ENCODE data around the gene VAT1L.

Gene VAT1L

DNA sequence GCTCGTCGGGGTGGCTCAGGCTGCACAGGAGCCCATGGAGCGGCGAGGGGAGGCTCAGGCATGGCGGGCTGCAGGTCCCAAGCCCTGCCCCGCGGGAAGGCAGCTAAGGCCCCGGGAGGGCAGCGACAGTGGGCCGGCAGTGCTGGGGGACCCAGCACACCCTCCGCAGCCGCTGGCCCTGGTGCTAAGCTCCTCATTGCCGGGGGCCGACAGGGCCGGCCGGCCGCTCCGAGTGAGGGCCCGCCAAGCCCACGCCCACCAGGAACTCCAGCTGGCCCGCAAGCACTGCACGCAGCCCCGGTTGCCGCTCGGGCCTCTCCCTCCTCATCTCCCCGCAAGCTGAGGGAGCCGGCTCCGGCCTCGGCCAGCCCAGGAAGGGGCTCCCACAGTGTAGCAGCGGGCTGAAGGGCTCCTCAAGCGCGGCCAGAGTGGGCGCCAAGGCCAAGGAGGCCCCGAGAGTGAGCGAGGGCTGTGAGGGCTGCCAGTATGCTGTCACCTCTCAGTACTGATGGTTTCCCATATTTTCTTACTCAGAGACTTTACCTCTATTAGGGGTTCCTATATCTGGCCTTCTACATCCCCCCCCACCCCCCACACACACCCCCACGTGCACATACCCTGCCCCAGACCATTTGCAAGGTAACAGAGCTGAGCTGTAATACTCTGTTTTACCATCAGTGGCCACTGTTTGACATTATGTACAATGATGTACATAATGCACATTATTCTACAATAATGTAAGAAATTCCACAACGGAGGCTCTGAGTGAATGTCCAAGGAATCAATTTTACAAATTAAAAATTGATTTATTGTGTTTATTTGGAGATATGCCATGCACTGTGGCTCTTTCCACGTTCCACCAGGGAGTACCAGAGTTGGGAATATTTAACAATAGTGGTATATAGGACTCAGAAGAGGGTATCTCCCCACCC lies 3.7 kb upstream of the VAT1L start:
- no peak for DNase-seq

DNA sequence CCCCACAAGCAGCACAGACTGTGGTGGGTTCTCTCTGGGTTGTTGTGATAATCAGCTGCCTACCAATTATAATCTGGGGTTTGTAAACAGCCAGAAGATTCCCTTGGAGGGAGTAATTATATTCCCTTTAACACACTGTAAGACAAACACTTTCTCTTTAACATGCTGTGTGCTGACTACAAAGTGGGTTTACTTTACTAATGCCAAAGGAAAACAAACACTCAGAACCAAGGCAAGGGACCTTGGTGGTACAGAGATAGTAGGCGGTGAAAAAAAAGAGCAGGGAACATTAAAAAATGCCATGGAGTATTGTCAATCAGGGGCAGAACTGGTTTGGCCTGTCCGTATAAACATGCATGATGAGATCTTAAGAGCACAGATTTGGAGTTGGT lies 3.0 kb upstream of the VAT1L start:
- no peak for DNase-seq

DNA sequence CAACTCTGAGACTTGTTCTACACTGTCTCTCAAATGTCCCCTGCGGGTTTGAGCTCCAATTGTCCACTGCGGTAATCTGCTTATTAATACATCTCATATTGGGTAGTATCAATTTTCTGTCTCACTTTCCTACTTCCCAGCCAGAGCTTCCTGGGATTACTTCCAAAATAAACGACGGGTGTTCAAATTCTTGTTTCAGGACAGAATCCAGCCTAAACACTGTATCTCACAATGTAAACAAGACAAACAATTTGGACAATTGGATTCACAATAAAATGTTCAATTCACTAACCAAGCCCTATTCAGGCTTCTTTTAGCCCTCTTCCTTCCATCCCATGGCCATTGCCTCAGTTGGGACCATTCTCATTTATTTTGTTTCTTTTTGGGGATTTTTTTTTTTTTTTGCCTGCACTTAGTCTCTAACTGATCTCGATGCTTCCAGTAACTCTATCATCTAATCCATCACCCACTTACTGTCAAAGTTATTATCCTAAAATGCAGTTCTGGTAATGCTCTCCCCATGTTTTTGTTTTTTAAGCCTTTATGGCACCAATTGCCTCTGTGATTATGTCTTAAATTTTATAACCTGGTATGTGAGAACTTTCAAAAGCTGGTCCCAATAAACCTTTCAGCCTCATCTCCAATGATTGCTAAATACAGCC lies 2.0 kb upstream of the VAT1L start:
- no peak for DNase-seq

- no peak for DNase-seq
Observed at GRCh38 chr16:77787452-77787851, 912 bp upstream of the VAT1L start.

- no peak for DNase-seq
Observed at GRCh38 chr16:77789085-77790008, 983 bp downstream of the VAT1L start.

DNA sequence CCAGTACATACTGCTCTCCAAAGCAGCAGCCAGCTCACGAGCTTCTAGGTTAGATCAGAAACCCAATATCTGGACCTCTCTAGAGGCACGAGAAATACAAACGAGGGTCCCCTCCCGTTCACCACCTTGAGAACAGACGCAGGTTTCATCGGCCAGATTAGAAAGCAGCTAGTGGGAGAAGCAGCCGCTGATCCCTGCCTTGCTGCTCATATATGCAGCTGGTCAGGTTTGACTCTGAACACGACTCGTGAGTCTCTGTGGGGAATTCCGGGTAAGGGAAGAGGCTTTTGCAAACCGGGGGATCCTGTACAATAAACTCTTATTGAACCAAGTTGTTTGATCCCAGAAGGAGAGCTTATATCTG lies 1.6 kb downstream of the VAT1L start:
- DNase-seq, result no peak

- DNase-seq, result no peak
Observed at GRCh38 chr16:77790912-77791311, 2.5 kb downstream of the VAT1L start.

DNA sequence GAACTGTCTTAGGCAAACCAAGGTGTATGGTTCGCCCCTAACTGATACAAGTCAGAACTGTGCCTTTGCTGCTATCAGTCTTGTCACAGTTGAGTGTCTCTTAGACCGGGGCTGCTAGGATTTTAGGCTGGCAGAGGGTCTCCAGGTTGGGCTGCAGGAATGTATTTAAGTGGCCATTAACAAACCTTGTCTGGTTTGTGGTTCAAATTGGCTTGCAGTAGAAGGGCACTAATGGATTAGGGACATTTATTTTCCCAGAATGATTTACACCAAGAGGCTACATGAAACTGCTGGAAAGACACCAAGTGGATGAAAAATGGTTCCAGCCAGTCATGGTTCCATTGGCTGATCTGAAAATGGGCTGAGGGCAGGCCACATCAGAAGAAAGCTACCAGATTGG lies 5.1 kb downstream of the VAT1L start:
- DNase-seq, result no peak

- DNase-seq, result no peak
Observed at GRCh38 chr16:77794586-77794985, 6.2 kb downstream of the VAT1L start.

GRCh38 chr16:77801817-77802216 lies 13.5 kb downstream of the VAT1L start:
- DNase-seq, result no peak

- no peak for DNase-seq
Observed at GRCh38 chr16:77805398-77805797, 17.0 kb downstream of the VAT1L start.

GRCh38 chr16:77807021-77807420 lies 18.7 kb downstream of the VAT1L start:
- no peak for DNase-seq

DNA sequence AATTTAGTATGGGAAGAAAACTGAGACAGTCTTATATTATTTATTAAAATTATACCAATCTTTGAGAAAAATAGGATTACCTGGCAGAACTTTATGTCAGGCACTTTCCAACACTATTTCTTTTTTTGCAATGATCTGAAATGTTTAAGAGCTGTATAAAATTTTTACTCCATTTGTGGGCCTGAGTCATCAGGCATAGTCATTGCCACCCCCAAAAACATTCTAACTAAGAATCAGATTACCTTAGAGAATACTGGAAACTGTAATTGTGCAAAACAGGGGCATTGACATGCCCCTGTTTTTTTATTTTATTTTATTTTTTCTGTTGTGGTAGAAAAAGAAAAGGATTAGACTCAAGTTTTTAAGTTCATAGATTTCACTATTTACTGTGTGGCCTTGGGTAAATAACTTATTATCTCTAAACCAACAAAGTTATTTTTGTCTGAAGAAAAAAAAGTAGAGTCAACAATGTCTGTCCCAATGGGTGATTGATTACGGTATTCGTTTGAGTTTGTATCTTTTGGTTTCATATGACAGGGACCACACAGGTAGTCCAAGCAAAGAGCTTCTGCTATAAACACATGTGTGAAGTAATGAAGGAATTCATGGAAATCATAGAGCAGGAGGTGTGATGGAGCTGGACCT lies 24.6 kb downstream of the VAT1L start:
- DNase-seq, result no peak

DNA sequence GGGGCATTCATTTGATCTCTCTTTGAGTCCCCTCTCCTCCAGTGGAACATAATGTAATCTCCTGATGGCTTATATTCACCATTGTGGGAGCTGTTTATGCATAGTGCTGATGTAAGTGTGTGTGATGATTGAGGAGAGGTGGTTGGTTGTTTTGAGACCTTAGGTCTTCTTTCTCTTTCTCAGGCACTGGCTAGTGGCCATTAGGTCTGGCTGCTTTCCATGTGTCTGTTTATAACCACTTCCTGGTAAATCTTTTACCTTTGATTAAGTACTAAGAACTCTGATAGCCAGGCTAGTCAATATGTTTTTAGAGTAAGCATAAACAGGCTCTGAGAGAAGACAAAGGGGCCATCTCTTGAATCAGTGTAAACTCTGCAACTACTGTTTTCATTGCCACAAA lies 27.9 kb downstream of the VAT1L start:
- DNase-seq, result no peak

DNA sequence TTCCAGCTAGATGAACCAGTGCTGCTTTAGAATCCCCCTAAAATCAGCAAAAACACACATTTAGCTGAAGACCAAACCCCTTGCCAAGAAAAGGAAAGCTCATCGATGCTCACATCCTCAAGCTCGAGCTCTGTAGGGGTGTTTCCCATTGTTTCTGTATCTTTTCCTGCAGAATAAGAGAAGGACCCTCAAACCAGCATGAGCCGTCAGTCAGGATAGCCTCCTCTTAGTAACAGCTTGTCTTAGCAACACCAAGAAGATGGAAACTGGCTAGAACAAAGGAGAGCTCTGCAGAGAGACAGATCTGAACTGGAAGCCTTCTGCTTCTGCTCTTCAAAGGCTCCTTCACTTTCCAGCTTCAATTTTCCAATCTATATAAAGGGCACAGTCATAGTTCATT lies 32.0 kb downstream of the VAT1L start:
- DNase-seq, result no peak

GRCh38 chr16:77822661-77823060 lies 34.3 kb downstream of the VAT1L start:
- no peak for DNase-seq

- no peak for DNase-seq
Observed at GRCh38 chr16:77823067-77823466, 34.7 kb downstream of the VAT1L start.

DNA sequence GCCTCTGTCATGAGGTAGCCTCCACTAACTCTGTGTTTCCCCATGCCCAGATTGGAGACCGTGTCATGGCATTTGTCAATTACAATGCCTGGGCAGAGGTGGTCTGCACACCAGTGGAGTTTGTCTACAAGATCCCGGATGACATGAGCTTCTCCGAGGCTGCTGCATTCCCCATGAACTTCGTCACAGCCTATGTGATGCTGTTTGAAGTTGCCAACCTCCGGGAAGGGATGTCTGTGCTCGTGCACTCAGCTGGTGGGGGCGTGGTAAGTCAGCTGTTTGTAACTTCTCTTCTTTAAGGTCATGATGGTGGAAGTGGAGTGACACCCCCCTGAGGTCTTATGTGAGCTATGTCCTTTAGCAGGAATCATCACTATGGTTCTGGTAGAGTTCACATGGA lies 36.8 kb downstream of the VAT1L start:
- DNase-seq, result no peak

DNA sequence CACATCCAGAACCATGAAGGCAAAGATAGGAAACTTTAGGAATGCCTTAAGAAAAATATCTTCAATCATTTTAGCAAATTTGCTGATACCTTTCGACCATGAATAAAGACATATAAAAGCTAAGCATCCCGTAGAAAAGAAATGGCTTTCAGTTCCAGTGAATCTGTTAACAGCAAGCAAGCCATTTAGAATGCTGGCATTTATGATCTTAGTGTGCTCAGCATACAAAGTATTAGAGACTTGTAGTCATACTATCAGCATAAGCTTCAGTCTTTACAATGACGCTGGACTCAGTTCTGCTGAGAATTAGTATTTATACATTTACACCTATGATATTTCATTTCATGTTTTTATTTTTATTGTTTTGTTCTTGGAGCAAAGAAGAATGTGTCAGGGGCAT lies 38.7 kb downstream of the VAT1L start:
- DNase-seq, result no peak

- DNase-seq, result no peak
Observed at GRCh38 chr16:77833921-77834634, 45.7 kb downstream of the VAT1L start.

- DNase-seq, result no peak
Observed at GRCh38 chr16:77834635-77835540, 46.5 kb downstream of the VAT1L start.
